Measurements from ENCODE around the gene KRTAP10-8. TPM values are rescaled to one million over a fixed set of nuclear protein-coding genes. Genes with fewer than 3 reads are reported as not detected.
"Not testable (repeated sequence)": the region's sequence is repeated elsewhere in the genome, so short reads cannot be mapped to it uniquely, and the experiment has no call there.

The KRTAP10-8 gene
- total RNA-seq, 1 donor = not detected

DNA sequence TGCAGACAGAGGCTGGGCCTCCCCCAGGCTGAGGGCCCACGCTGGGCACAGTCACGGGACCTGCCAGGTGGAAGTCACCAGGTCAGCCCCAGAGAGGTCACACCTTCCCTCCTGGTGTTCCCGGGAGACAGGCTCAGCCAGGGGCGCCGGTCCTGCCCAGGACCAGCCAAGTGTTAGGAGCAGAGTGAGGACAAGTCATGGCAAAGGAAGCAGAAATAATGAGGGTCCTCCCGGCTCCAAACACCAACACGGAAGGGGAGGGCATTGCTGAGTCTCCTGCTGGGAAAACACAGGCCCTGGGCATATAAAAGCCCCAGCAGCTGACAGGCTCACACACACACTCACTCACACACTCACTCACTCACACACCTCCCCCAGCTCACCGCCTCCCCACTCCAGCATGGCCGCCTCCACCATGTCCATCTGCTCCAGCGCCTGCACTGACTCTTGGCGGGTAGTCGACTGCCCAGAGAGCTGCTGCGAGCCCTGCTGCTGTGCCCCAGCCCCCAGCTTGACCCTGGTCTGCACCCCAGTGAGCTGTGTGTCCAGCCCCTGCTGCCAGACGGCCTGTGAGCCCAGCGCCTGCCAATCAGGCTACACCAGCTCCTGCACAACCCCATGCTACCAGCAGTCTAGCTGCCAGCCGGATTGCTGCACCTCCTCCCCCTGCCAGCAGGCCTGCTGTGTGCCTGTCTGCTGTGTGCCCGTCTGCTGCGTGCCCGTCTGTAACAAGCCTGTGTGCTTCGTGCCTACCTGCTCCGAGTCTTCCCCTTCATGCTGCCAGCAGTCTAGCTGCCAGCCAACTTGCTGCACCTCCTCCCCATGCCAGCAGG, 25.4 kb downstream of the KRTAP10-8 start, which contains the start of gene KRTAP10-10:
TSS of gene KRTAP10-10 (plus strand) at position 339 of the 833 bp plus-strand sequence. CDS start at position 401, 62 bp downstream.
- H3K27ac ChIP-seq (ENCODE audit: low read depth, low read length) = no peak within 1 kb of the TSS
- DNase-seq (ENCODE audit: insufficient read length, low spot score, missing footprints) = no peak
- no peaks in the 10 kb centered on the region for H4K20me1 ChIP-seq (ENCODE audit: insufficient read depth, low read length)
- H2AFZ ChIP-seq (ENCODE audit: low read length) = no peak within 1 kb of the TSS
- no peaks in the 10 kb centered on the region for H3K36me3 ChIP-seq (ENCODE audit: insufficient read depth, low read length)
- H3K4me1 ChIP-seq (ENCODE audit: insufficient read depth, low read length) = no peaks in the 10 kb centered on the region
- no peak within 1 kb of the TSS for H3K4me3 ChIP-seq (ENCODE audit: insufficient read depth, low read length)
- H3K9me3 ChIP-seq (ENCODE audit: low read depth, low read length) = no peaks in the 10 kb centered on the region
- H3K79me2 ChIP-seq (ENCODE audit: insufficient read depth, low read length) = no peaks in the 10 kb centered on the region
- no peaks in the 10 kb centered on the region for H3K27me3 ChIP-seq (ENCODE audit: insufficient read depth, low read length)
- H3K4me2 ChIP-seq (ENCODE audit: insufficient read depth, low read length) = no peak within 1 kb of the TSS
- TF ChIP-seq, protein P1, sequence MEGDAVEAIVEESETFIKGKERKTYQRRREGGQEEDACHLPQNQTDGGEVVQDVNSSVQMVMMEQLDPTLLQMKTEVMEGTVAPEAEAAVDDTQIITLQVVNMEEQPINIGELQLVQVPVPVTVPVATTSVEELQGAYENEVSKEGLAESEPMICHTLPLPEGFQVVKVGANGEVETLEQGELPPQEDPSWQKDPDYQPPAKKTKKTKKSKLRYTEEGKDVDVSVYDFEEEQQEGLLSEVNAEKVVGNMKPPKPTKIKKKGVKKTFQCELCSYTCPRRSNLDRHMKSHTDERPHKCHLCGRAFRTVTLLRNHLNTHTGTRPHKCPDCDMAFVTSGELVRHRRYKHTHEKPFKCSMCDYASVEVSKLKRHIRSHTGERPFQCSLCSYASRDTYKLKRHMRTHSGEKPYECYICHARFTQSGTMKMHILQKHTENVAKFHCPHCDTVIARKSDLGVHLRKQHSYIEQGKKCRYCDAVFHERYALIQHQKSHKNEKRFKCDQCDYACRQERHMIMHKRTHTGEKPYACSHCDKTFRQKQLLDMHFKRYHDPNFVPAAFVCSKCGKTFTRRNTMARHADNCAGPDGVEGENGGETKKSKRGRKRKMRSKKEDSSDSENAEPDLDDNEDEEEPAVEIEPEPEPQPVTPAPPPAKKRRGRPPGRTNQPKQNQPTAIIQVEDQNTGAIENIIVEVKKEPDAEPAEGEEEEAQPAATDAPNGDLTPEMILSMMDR (IDR thresholded peaks at IDR 0.05; ENCODE audit: extremely low read depth, low read depth, low read length) = no peak

DNA sequence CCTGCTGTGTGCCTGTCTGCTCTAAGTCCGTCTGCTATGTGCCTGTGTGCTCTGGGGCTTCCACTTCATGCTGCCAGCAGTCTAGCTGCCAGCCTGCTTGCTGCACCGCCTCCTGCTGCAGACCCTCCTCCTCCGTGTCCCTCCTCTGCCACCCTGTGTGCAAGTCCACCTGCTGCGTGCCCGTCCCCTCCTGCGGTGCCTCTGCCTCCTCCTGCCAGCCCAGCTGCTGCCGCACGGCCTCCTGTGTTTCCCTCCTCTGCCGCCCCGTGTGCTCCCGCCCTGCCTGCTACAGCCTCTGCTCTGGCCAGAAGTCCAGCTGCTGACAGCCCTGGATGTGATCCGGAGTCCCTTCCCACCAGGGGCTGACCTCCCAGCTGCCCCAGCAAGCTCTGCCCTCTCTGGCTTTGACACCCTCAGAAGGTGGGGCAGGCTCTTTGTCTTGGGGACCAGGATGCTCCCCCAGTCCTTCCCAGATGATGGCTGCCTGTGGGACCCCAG, 26.0 kb downstream of the KRTAP10-8 start:
- not testable (repeated sequence) for H3K9me3 ChIP-seq (ENCODE audit: low read depth, low read length); H3K4me1 ChIP-seq (ENCODE audit: insufficient read depth, low read length); H3K36me3 ChIP-seq (ENCODE audit: insufficient read depth, low read length); DNase-seq (ENCODE audit: insufficient read length, low spot score, missing footprints); H2AFZ ChIP-seq (ENCODE audit: low read length); H4K20me1 ChIP-seq (ENCODE audit: insufficient read depth, low read length); H3K4me3 ChIP-seq (ENCODE audit: insufficient read depth, low read length); H3K79me2 ChIP-seq (ENCODE audit: insufficient read depth, low read length); H3K27ac ChIP-seq (ENCODE audit: low read depth, low read length); H3K4me2 ChIP-seq (ENCODE audit: insufficient read depth, low read length); H3K27me3 ChIP-seq (ENCODE audit: insufficient read depth, low read length)

DNA sequence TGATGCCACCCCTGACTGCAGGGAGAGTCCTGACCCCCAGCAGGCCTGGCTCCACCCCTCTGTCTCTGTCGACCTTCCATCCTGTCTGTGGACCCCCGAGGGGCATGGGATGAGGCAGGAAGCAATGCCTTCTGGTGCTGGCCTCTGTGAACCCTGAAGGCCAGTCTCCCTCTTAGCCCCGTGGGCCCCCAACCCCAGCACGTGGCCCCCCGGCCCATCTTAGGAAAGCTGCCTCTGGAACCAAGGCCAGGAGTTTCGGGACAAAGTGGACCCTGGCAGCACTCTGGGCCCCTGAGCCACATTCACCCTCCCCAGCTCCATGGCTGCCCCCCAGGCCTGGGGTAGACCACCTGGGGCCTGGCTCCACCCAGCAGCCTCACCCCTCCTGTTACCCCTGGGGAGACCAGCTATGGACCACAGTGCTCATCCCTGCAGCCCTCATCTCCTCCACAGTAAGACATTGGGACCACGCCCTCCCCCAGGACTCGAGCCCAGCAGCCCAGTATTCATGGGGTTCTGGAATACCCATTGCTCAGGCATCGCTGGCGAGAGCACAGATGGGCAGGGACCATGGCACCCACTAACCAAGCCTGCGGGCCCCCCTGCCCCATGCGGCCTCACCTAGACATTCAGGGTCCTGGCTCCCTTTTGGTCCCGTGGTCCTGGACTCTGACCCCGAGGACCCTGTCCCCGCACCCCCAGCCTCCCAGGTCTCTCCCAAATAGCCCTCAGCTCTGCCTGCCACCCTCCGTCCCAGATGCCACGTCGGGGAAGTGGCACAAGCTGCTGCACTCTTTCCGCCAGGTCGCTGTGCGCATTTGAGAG, 26.8 kb downstream of the KRTAP10-8 start:
- H3K27me3 ChIP-seq (ENCODE audit: insufficient read depth, low read length); H3K79me2 ChIP-seq (ENCODE audit: insufficient read depth, low read length); H3K4me1 ChIP-seq (ENCODE audit: insufficient read depth, low read length); H3K36me3 ChIP-seq (ENCODE audit: insufficient read depth, low read length); H3K27ac ChIP-seq (ENCODE audit: low read depth, low read length); H3K9me3 ChIP-seq (ENCODE audit: low read depth, low read length); H4K20me1 ChIP-seq (ENCODE audit: insufficient read depth, low read length); H2AFZ ChIP-seq (ENCODE audit: low read length); H3K4me3 ChIP-seq (ENCODE audit: insufficient read depth, low read length); H3K4me2 ChIP-seq (ENCODE audit: insufficient read depth, low read length); DNase-seq (ENCODE audit: insufficient read length, low spot score, missing footprints): not testable (repeated sequence)

DNA sequence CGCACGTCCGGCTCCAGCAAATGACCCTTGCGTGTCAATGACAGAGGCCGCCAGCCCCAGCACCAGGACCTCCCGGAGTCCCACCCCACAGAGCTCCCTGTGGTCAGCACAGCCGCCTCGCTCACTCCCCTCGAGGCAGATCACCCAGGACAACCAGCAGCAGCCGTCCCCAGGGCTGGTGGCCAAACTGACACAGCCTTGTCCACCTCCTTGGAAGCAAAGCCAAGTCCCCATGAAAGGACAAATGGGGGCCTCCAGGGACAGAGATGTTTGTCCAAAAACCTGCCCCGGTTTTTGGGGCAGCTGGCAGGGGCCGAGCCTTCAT, 27.4 kb downstream of the KRTAP10-8 start:
- Histone ChIP-seq H4K20me1 (ENCODE audit: insufficient read depth, low read length) (no peaks in the 10 kb centered on the region), H3K4me1 (ENCODE audit: insufficient read depth, low read length) (no peaks in the 10 kb centered on the region), H3K9me3 (ENCODE audit: low read depth, low read length) (no peaks in the 10 kb centered on the region), H3K4me2 (ENCODE audit: insufficient read depth, low read length) (no peak overlapping the region), H3K27ac (ENCODE audit: low read depth, low read length) (no peak overlapping the region), H2AFZ (ENCODE audit: low read length) (no peak overlapping the region), H3K27me3 (ENCODE audit: insufficient read depth, low read length) (no peaks in the 10 kb centered on the region), H3K79me2 (ENCODE audit: insufficient read depth, low read length) (no peaks in the 10 kb centered on the region), H3K36me3 (ENCODE audit: insufficient read depth, low read length) (no peaks in the 10 kb centered on the region), H3K4me3 (ENCODE audit: insufficient read depth, low read length) (no peak overlapping the region)
- no peak for DNase-seq (ENCODE audit: insufficient read length, low spot score, missing footprints)
- TF ChIP-seq, protein P1 (IDR thresholded peaks at IDR 0.05; ENCODE audit: extremely low read depth, low read depth, low read length) = no peak

Measured in osteoblast (primary cell).